HepG2 (cell line): ENCODE results near the gene COQ8A. TPM values are rescaled to one million over a fixed set of nuclear protein-coding genes. Genes with fewer than 3 reads are reported as not detected.

Source experiments
- CEBPG ChIP-seq: IDR thresholded peaks from 2 replicates; pipeline ENCODE4 v1.6.1; 2016
- HNRNPK ChIP-seq: fragments of 200-400 bp; formaldehyde crosslinking; IDR thresholded peaks from 2 replicates; pipeline ENCODE4 v1.6.1; 2018; ENCODE audit warnings: low read length, low read depth, moderate library complexity, mild to moderate bottlenecking; ENCODE audit not compliant: poor library complexity, severe bottlenecking
- KAT2B ChIP-seq: fragments of 150-350 bp; IDR thresholded peaks from 2 replicates; pipeline ENCODE4 v1.6.1; 2014; ENCODE audit warnings: low read depth, low read length, borderline replicate concordance
- KLF12 ChIP-seq: sonication (generic); formaldehyde crosslinking; IDR thresholded peaks from 2 replicates; pipeline ENCODE4 v1.4.0; 2020; ENCODE audit warnings: missing genetic modification reagents, borderline replicate concordance
- MEIS2 ChIP-seq: sonication (generic); formaldehyde crosslinking; IDR thresholded peaks from 2 replicates; pipeline ENCODE4 v1.9.0; 2021; ENCODE audit warnings: mild to moderate bottlenecking, missing genetic modification reagents
- NONO ChIP-seq, 2 experiments: fragments of 450-650 bp in 1 of 2; sonication (generic) in 1 of 2; formaldehyde crosslinking in 1 of 2; IDR thresholded peaks in 1 of 2; conservative IDR thresholded peaks in 1 of 2; 2 replicates each; pipeline versions ENCODE4 v1.6.1 to v1.8.0; 2017 to 2022; ENCODE audit warnings: mild to moderate bottlenecking in 1 of 2, missing genetic modification reagents in 1 of 2, moderate library complexity in 1 of 2
- NR2F6 ChIP-seq, 2 experiments: IDR thresholded peaks; 2 replicates each; pipeline ENCODE4 v1.6.1; 2016; ENCODE audit warnings: antibody characterized with exemption in 1 of 2, mild to moderate bottlenecking in 1 of 2
- RNF2 ChIP-seq: fragments of 450-650 bp; conservative IDR thresholded peaks from 2 replicates; pipeline ENCODE4 v1.6.1; 2016; ENCODE audit warnings: low read depth
- SAP130 ChIP-seq: IDR thresholded peaks from 2 replicates; pipeline ENCODE4 v1.6.1; 2016; ENCODE audit warnings: low read depth
- SMAD1 ChIP-seq: sonication (generic); formaldehyde crosslinking; IDR thresholded peaks from 2 replicates; pipeline ENCODE4 v1.4.0; 2020; ENCODE audit warnings: missing genetic modification reagents, low read depth, mild to moderate bottlenecking, borderline replicate concordance
- TBX3 ChIP-seq: fragments of 450-650 bp; IDR thresholded peaks from 2 replicates; pipeline ENCODE4 v1.6.1; 2017; ENCODE audit warnings: antibody characterized with exemption, mild to moderate bottlenecking, inconsistent platforms, borderline replicate concordance
- TSC22D2 ChIP-seq: sonication (generic); formaldehyde crosslinking; IDR thresholded peaks from 2 replicates; pipeline ENCODE4 v1.5.1; 2020; ENCODE audit warnings: missing genetic modification reagents, mild to moderate bottlenecking, borderline replicate concordance
- ZEB1 ChIP-seq: IDR thresholded peaks from 2 replicates; pipeline ENCODE4 v1.6.1; 2012; ENCODE audit warnings: mild to moderate bottlenecking, low read depth, inconsistent platforms; ENCODE audit not compliant: insufficient replicate concordance
- ZFX ChIP-seq: sonication (generic); formaldehyde crosslinking; IDR thresholded peaks from 2 replicates; pipeline ENCODE4 v1.4.0; 2020; ENCODE audit warnings: mild to moderate bottlenecking, low read depth, missing genetic modification reagents, moderate library complexity
- ZNF446 ChIP-seq: sonication (generic); formaldehyde crosslinking; IDR thresholded peaks from 2 replicates; pipeline ENCODE4 v1.5.0; 2020; ENCODE audit warnings: mild to moderate bottlenecking, missing genetic modification reagents
- ZNF598 ChIP-seq: sonication (generic); formaldehyde crosslinking; IDR thresholded peaks from 2 replicates; pipeline ENCODE4 v1.5.1; 2020; ENCODE audit warnings: mild to moderate bottlenecking, missing genetic modification reagents, borderline replicate concordance
- ZNF773 ChIP-seq: sonication (generic); formaldehyde crosslinking; IDR thresholded peaks from 2 replicates; pipeline ENCODE4 v1.4.0; 2020; ENCODE audit warnings: missing genetic modification reagents, borderline replicate concordance
- polyA plus RNA-seq, 8 experiments: library from polyadenylated mRNA; depleted of rRNA in 3 of 8; stranded (reverse) in 7 of 8; unstranded in 1 of 8; fragments of >200 nt; fragmentation: Illumina TruSeq in 4 of 8; extraction: Trizol in 4 of 8; gene quantifications; 2 replicates each; pipeline versions ENCODE4 v1.2.1 to v1.2.3, GENCODE V29; 2011 to 2016; ENCODE audit warnings: low read depth in 4 of 8, missing spikeins in 1 of 8, mixed read lengths in 1 of 8; ENCODE audit not compliant: insufficient read depth in 1 of 8
- total RNA-seq, 5 experiments: library from RNA; depleted of rRNA; stranded (reverse); fragments of >200 nt; fragmentation: Illumina TruSeq; extraction: Trizol; gene quantifications; 2 replicates each; pipeline ENCODE4 v1.2.3, GENCODE V29; 2016; ENCODE audit warnings: low read depth in 1 of 5
- TF ChIP-seq, protein P1 (sequence below): sonication (generic); formaldehyde crosslinking; IDR thresholded peaks from 2 replicates; pipeline ENCODE4 v1.5.0; 2020; ENCODE audit warnings: mild to moderate bottlenecking, missing genetic modification reagents, borderline replicate concordance
- TF ChIP-seq, protein P2 (sequence below): sonication (generic); formaldehyde crosslinking; IDR thresholded peaks from 2 replicates; pipeline ENCODE4 v1.8.1; 2023; ENCODE audit warnings: mild to moderate bottlenecking, moderate library complexity, missing genetic modification reagents
- TF ChIP-seq, protein P3 (sequence below): sonication (generic); formaldehyde crosslinking; IDR thresholded peaks from 2 replicates; pipeline ENCODE4 v1.4.0; 2020; ENCODE audit warnings: missing genetic modification reagents
- TF ChIP-seq, protein P4 (sequence below): sonication (generic); formaldehyde crosslinking; IDR thresholded peaks from 2 replicates; pipeline ENCODE4 v1.5.0; 2020; ENCODE audit warnings: missing genetic modification reagents

Gene COQ8A
- total and polyA plus RNA-seq, 2 of the 13 experiments (the other 11 are each of a cell fraction or from before 2014, with no cell fraction given) = 60.4 to 88.7 TPM

DNA sequence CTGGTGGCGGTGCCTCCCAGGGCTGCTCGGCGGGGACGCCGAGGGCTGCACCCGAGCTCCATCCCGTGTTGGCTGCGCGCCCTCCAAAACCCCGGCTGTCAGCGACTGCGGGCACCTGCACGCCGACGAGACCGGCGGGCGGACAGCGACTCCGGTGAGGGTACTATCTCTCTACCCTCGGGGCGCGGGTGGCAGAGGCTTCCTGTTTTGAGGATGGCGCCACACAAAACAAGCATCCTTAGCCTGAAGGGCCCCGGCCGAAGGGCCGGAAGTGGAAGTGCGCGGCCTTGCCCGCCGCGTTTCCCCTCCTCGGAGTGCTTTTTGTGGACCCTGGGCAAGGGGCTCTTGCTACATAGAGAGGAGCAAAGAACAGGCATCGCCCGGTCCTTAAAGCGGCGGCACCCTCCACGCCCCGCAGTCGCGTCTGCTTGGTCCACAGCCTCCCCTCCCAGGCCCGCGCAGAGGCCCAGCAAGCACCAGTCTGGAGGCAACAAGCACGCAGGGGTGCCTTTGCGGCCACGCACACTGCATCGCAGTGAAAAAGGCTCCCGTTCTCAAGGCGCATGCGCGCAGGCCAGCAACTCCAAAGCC lies 561 bp upstream of the COQ8A start (continued):
- TF ChIP-seq, protein P1, sequence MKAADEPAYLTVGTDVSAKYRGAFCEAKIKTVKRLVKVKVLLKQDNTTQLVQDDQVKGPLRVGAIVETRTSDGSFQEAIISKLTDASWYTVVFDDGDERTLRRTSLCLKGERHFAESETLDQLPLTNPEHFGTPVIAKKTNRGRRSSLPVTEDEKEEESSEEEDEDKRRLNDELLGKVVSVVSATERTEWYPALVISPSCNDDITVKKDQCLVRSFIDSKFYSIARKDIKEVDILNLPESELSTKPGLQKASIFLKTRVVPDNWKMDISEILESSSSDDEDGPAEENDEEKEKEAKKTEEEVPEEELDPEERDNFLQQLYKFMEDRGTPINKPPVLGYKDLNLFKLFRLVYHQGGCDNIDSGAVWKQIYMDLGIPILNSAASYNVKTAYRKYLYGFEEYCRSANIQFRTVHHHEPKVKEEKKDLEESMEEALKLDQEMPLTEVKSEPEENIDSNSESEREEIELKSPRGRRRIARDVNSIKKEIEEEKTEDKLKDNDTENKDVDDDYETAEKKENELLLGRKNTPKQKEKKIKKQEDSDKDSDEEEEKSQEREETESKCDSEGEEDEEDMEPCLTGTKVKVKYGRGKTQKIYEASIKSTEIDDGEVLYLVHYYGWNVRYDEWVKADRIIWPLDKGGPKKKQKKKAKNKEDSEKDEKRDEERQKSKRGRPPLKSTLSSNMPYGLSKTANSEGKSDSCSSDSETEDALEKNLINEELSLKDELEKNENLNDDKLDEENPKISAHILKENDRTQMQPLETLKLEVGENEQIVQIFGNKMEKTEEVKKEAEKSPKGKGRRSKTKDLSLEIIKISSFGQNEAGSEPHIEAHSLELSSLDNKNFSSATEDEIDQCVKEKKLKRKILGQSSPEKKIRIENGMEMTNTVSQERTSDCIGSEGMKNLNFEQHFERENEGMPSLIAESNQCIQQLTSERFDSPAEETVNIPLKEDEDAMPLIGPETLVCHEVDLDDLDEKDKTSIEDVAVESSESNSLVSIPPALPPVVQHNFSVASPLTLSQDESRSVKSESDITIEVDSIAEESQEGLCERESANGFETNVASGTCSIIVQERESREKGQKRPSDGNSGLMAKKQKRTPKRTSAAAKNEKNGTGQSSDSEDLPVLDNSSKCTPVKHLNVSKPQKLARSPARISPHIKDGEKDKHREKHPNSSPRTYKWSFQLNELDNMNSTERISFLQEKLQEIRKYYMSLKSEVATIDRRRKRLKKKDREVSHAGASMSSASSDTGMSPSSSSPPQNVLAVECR = no peak; the same call in 1 of the 2 replicates
- TF ChIP-seq MEIS2 (CRISPR knock-in tag) = peak; percentile 49
- no peak for TF ChIP-seq NONO (IDR thresholded peaks at IDR 0.05)
- 0 out of 2 replicates have a peak, but pooled peaks have one; percentile 28 for TF ChIP-seq NONO (CRISPR knock-in tag; conservative IDR thresholded peaks at IDR 0.05)
- peak; percentile 16; the same call in 1 of the 2 replicates for TF ChIP-seq ZNF598 (CRISPR knock-in tag)
- no peak for TF ChIP-seq HNRNPK
- TF ChIP-seq, protein P2, sequence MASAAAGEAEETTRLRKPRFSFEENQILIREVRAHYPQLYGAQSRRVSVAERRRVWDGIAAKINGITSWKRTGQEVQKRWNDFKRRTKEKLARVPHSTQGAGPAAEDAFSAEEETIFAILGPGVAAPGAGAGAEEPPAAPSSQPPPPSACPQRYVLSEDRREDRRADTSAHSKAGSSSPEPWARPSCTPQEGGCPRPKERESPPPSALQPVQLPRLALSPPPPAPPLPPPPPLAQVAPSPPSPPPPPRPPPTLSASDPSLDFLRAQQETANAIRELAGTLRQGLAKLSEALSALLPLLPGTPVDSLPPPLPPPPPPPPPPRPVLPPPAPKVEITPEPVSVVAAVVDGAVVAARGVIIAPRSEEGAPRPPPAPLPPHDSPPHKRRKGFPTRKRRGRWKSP (CRISPR knock-in tag) = peak; percentile 70
- TF ChIP-seq KLF12 (CRISPR knock-in tag) = peak; percentile 34; the same call in 1 of the 2 replicates
- 0 out of 2 replicates have a peak, but pooled peaks have one; percentile 43 for TF ChIP-seq SMAD1 (CRISPR knock-in tag)
- TF ChIP-seq, protein P3, sequence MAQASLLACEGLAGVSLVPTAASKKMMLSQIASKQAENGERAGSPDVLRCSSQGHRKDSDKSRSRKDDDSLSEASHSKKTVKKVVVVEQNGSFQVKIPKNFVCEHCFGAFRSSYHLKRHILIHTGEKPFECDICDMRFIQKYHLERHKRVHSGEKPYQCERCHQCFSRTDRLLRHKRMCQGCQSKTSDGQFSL (CRISPR knock-in tag) = peak; percentile 70
- TF ChIP-seq ZEB1 = peak; percentile 50
- TF ChIP-seq RNF2 = peak; percentile 89
- TF ChIP-seq ZFX = peak; percentile 99
- 0 out of 2 replicates have a peak, but pooled peaks have one; percentile 8 for TF ChIP-seq CEBPG (CRISPR knock-in tag)
- TF ChIP-seq ZNF446 (CRISPR knock-in tag) = peak; percentile 84
- no peak for TF ChIP-seq TBX3
- no peak for TF ChIP-seq TSC22D2 (CRISPR knock-in tag)
- no peak for TF ChIP-seq ZNF773 (CRISPR knock-in tag)
- no peak for TF ChIP-seq NR2F6 (IDR thresholded peaks at IDR 0.05)
- peak; percentile 5; the same call in 1 of the 2 replicates for TF ChIP-seq NR2F6 (CRISPR knock-in tag; IDR thresholded peaks at IDR 0.05)
- peak; percentile 12; the same call in 1 of the 2 replicates for TF ChIP-seq SAP130 (CRISPR knock-in tag)
- no peak for TF ChIP-seq KAT2B
- TF ChIP-seq, protein P4, sequence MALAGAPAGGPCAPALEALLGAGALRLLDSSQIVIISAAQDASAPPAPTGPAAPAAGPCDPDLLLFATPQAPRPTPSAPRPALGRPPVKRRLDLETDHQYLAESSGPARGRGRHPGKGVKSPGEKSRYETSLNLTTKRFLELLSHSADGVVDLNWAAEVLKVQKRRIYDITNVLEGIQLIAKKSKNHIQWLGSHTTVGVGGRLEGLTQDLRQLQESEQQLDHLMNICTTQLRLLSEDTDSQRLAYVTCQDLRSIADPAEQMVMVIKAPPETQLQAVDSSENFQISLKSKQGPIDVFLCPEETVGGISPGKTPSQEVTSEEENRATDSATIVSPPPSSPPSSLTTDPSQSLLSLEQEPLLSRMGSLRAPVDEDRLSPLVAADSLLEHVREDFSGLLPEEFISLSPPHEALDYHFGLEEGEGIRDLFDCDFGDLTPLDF (CRISPR knock-in tag) = peak; percentile 19
